Measurements from ENCODE around the gene STK32C. TPM values are rescaled to one million over a fixed set of nuclear protein-coding genes. Genes with fewer than 3 reads are reported as not detected.

STK32C gene
- total RNA-seq, 1 donor from 2014 or later: 9.4 TPM

GRCh38 chr10:132236161-132236560 lies 71.6 kb downstream of the STK32C start:
- intact Hi-C loops (cut with micrococcal nuclease): no loop called here

DNA sequence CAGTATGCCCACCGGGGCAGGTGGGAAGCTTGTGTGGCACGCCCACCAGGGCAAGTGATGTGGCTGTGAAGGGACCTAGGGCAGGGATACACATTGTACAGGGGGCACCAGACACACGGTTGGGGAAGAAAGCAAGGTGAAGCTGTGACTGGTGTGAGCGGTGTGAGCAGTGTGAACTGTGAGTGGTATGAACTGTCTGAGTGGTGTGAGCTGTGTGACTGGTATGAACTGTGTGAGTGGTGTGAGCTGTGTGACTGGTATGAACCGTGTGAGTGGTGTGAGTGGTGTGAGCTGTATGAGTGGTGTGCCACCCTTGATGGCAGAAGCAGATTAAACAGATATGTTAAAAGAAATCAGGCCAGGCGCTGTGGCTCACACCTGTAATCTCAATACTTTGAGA lies 72.9 kb downstream of the STK32C start:
- intact Hi-C loops (cut with micrococcal nuclease): loop anchor here (5.0 kb wide), 1 partner anchor 212 kb away; no protein-coding TSS in a partner anchor

GRCh38 chr10:132233501-132234085 lies 74.2 kb downstream of the STK32C start:
- intact Hi-C loops (cut with micrococcal nuclease): loop anchor here (5.0 kb wide), 1 partner anchor 214 kb away; no protein-coding TSS in a partner anchor

GRCh38 chr10:132232981-132233380 lies 74.8 kb downstream of the STK32C start:
- intact Hi-C loops (cut with micrococcal nuclease): loop anchor here (5.0 kb wide), 1 partner anchor 214 kb away; no protein-coding TSS in a partner anchor

DNA sequence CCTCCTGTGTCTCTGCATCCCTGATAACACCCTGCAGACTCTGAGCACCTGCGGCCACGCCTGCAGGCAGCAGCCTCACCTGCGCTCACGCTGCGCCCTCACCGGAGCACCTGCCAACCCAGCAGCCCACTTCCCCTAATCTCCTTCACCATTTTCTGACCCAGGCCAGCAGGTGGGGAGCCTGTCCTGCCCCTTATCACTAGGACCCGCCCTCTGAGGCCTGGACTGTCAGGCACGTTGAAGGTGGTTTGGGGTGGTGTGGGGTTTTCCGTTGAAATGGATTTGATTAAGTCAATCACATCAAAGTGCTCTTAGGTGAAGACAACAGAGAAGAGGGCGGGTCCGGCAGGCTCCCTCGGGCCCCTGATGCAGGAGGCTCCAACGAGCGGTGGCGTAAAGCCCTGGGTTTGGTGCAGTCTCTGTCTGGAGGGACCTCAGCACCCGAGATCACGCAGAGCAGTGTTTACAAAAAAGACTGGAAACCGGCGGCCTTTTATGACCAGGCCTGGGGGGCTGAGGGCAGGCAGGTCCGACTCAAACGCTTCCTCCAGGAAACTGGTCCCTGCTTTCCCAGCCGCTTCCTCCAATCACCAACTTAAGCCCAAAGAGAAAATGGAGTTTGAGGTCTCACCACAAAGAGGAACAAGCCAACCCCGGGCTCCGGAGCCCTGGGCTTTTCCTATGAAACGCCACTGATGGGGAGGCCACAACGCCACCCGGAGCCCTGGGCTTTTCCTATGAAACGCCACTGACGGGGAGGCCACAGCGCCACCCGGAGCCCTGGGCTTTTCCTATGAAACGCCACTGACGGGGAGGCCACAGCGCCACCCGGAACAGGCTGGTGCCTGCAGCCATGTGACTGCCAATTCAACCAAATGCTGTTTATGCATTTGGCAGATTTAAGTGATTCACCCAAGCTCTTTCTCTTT lies 75.5 kb downstream of the STK32C start:
- intact Hi-C loops (cut with micrococcal nuclease): loop anchor here (5.0 kb wide), 1 partner anchor 215 kb away; no protein-coding TSS in a partner anchor

GRCh38 chr10:132231656-132232022 lies 76.1 kb downstream of the STK32C start:
- intact Hi-C loops (cut with micrococcal nuclease): loop anchor here (2.0 to 5.0 kb wide), 2 partner anchors 101 to 216 kb away; partner anchors contain the start of gene LRRC27

DNA sequence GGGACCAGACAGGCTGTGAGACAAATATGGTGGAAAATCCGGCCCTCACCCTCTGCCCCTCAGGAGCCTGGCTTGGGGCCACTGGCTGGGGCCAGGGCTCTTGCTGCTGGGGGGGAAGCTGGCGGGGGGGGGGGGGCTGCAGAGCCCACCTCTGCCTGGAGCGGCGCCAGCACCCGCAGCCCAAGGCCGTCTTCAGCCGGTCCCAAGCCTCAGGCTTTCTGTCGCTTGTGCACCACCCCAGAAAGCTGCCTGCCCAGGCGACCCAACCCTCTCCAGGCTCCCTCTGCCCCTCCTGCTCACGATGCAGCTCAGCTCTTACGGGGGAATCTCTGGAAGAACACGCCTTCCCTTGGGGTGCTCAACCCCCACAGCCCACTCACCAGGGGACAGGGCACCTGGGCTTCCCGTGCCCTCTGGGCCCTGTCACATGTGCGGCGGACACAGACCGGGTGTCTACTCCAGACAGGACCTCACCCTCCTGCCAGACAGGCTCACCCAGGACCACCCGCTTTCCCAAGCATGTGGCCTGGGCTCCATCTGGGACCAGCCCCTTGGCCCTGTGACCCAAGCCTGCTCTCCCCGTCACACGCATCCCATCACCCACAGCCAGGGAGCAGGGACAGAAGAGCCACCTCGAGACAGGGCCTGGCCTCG lies 77.1 kb downstream of the STK32C start:
- intact Hi-C loops (cut with micrococcal nuclease): loop anchor here (1.0 to 5.0 kb wide), 3 partner anchors 102 to 307 kb away; partner anchors contain the start of genes INPP5A and LRRC27

DNA sequence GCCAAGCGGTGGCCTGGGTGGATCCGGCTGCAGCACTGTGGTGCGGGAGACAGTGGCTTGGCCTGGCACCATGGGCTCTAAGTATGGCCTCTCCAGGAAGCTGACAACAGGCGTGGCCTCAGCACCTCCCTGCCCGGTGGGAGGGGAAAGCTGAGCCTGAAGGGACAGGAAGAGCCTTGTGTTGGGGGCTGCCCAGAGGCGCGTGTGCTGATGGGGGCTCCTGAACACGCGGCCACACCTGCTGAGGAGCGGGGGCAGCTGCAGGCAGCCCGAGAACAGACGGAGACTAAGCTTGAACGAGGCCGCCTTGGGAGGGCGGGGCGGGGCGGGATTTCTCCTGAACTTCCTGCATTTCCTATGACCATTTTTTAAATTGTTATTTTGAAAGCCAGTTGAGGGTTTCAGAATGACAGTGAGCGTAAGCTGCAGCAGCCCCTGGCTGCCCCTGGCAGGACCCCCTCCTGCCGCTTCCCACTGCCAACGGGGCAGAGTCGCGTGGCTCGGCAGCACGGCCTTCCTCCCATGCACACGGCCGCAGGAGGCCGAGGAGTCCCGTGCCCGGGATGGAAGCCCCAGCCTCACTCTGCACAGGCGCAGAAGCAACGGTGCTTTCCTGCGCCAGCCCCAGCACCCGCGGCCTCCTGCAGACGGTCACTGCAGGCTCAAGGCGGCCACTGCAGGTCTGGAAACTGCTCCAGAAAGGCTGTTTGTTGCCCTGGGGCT lies 77.8 kb downstream of the STK32C start:
- intact Hi-C loops (cut with micrococcal nuclease): loop anchor here (1.0 to 5.0 kb wide), 4 partner anchors 78 to 307 kb away; partner anchors contain the start of genes INPP5A and LRRC27

- intact Hi-C loops (cut with micrococcal nuclease): loop anchor here (1.0 kb wide), 1 partner anchor 79 kb away; no protein-coding TSS in a partner anchor
These were observed 78.7 kb downstream of the STK32C start for GRCh38 chr10:132229096-132229495.

GRCh38 chr10:132228616-132229015 lies 79.1 kb downstream of the STK32C start:
- intact Hi-C loops (cut with micrococcal nuclease): loop anchor here (1.0 kb wide), 1 partner anchor 80 kb away; no protein-coding TSS in a partner anchor

GRCh38 chr10:132227851-132228390 lies 79.8 kb downstream of the STK32C start:
- intact Hi-C loops (cut with micrococcal nuclease): no loop called here

- intact Hi-C loops (cut with micrococcal nuclease): no loop called here
These were observed 81.0 kb downstream of the STK32C start for GRCh38 chr10:132226586-132227405.

- intact Hi-C loops (cut with micrococcal nuclease): no loop called here
These were observed 81.9 kb downstream of the STK32C start for GRCh38 chr10:132225849-132226205.

DNA sequence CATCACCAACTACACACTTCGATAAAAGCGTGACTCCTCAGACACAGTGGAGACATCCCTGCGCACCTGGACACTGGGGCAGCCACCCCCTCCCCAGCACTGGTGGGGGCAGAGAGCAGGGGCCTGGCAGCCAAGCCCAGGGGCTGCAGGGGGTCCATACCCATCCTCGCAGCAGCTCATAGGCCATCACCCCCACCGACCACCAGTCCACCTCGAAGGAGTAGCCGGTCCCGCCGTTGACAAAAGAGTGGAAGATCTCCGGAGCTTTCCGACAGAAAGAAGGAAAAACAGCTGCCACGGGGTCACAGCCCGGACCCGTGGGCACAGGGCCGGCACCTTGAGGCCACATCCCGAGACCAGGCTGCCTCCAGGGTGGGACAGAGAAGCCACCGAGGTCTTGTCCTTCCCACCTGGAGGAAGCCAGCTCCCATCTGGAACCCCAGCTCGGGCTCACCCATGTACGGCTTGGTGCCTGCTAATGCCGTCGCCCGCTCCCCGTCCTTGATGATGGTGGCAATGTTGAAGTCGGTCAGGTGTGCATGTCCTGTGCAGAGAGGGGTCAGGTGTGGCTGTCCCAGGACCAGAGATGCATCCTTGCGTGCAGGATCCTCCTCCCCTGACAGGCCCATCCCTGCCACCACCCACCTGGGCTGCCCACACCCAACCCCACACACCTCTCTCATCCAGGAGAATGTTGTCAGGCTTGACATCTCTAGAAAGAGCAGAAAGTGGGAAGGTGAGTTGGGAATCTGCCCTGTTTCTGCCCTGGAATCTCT lies 82.5 kb downstream of the STK32C start:
- intact Hi-C loops (cut with micrococcal nuclease): no loop called here

GRCh38 chr10:132224343-132225072 lies 83.2 kb downstream of the STK32C start:
- intact Hi-C loops (cut with micrococcal nuclease): loop anchor here (5.0 kb wide), 1 partner anchor 413 kb away; no protein-coding TSS in a partner anchor

DNA sequence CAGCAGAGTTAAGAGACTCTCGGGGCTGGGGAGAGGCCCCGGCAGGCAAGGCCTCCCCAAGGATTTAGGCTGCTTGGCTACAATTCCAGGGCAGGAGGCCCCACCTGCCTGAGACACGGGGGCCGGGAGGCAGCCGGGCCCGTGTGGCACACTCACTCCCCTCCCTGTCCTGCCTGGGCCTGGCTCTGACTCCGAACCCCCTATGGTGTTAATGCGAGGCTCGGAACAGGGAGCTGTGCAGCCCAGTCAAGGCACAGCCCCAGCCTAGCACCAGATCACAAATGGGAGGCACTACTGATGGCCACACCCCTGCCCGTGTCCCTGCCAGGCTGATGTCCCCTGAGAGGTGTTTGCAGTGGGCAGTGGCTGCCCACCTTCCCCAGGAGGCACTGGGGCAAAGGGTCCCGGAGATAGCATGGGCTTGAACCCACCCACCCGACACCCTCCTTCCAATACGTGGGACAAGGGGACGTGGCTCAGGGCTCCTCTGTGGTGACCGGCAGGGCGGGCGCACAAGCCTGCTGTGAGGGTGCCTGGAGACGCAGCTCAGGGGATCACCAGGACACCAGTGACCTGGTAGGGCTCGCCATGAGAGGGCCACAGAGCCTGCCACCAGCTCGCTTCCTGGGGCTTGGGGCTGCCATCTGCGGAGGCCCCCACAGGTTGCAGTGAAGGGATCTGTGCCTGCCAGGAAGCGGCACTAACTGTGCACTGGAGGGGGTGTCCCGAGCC lies 84.0 kb downstream of the STK32C start:
- intact Hi-C loops (cut with micrococcal nuclease): loop anchor here (1.0 to 5.0 kb wide), 6 partner anchors 85 to 414 kb away; partner anchors contain the start of gene INPP5A

- intact Hi-C loops (cut with micrococcal nuclease): loop anchor here (1.0 to 5.0 kb wide), 6 partner anchors 86 to 414 kb away; partner anchors contain the start of gene INPP5A
These were observed 84.6 kb downstream of the STK32C start for GRCh38 chr10:132223156-132223590.

Measured in T-helper 1 cell treated with Interleukin-12 subunit alpha and Interleukin-12 subunit beta and Interleukin-4 antibody, amounts not matched to agents 30 ng/mL and 1 ng/mL, for 36 hours (primary cell).